Right ventricle myocardium inferior (tissue), 1 donor: ENCODE results near the gene IL17RE. TPM values are rescaled to one million over a fixed set of nuclear protein-coding genes. Genes with fewer than 3 reads are reported as not detected.
"Not testable (repeated sequence)": the region's sequence is repeated elsewhere in the genome, so short reads cannot be mapped to it uniquely, and the experiment has no call there.

Experiments used
- ATAC-seq: fragments of 200-7000 bp; cut with Tn5 transposase; one replicate; pipeline ENCODE4 v1.9.1; 2020; ENCODE audit warnings: mild to moderate bottlenecking, moderate library complexity
- DNase-seq: peaks from one replicate; pipeline ENCODE4 v3.0.0; 2021; ENCODE audit errors: missing footprints
- intact Hi-C: fragments of 100-400 bp; cut with DNase I; formaldehyde crosslinking; loops from one replicate; pipeline ENCODE4 v1.11.0; 2022
- total RNA-seq: library from RNA; stranded (reverse); fragmentation: NEBNext Ultra II Directional; extraction: Animal tissue kit (Norgen Biotek cat#: 25700); gene quantifications from one replicate; pipeline ENCODE4 v1.2.1, GENCODE V29; 2021
- donor health status: DM: no; HTN: yes; CAD: no; lungs with severe emphysema.

IL17RE gene
- total RNA-seq, 1 donor from 2014 or later, result 0.78 TPM

GRCh38 chr3:9876255-9876654, 26.4 kb upstream of the IL17RE start:
- DNase-seq, ATAC-seq, intact Hi-C loops: not testable (repeated sequence)

- intact Hi-C loops, result no loop called here
- no peak for DNase-seq
- no peak for ATAC-seq
Observed at GRCh38 chr3:9876991-9877390, 25.7 kb upstream of the IL17RE start.

GRCh38 chr3:9878700-9879099, 23.9 kb upstream of the IL17RE start:
- ATAC-seq, result no peak
- peak; percentile 13 for DNase-seq
- intact Hi-C loops, result no loop called here

DNA sequence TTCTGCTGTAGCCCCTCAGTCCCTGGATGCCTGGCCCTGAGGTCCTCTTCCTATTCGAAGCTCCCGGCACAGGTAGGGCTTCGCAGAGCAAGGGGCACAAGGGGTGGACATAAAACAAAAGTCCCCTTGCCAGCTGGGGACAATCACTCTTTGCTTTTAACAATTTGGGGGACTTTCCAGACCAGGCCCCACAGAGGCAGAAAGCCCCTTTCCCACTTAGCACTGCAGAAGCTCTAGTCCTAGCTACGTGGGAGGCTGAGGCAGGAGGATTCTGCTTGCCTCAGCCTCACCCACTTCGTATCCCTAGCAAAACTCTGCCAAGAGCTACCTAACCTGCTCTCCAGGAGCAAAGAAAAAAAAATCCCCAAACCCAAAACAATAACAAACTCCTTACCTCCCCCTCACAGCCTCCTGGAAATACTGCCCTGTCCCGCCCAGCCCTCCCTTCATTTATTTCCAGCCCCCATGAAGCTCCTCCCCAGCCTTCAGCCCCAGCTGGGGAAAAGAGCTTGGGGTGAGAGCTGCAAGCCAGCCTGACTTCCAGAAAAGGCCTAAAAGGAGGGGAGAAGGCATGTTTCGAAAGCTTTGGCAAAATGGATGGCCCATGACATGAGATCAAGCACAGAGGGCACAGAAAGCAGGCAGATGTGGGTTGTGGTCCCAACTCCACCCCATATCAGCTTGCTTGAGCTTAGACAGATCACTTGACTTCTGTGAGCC, 22.7 kb upstream of the IL17RE start, which contains the start of gene CIDEC:
TSS of gene CIDEC (minus strand) at position 424 of the 720 bp plus-strand sequence. CDS start 1,767 bp downstream, outside the sequence.
- intact Hi-C loops, result no loop called here
- peak; percentile 25 for DNase-seq
- ATAC-seq, result no peak

DNA sequence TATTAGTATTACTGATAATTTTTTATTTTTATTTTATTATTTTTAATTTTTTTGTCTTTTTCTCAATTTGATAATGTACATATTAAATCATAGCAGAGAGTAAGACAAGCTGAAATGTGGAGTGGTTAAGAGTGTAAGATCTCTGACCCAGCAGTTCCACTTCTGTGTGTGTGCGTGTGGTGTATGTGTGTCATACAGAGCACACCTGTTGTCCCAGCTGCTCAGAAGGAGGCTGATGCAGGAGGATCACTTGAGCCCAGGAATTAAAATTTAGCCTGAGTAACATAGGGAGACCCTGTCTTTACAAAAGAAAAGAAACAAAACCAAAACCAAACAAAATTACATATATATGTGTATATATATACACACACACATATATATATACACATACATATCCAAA, 21.2 kb upstream of the IL17RE start:
- ATAC-seq (no peak), DNase-seq (no peak)
- intact Hi-C loops, result no loop called here

- no peak for ATAC-seq
- intact Hi-C loops, result no loop called here
- no peak for DNase-seq
Observed at GRCh38 chr3:9883706-9884554, 18.7 kb upstream of the IL17RE start.

DNA sequence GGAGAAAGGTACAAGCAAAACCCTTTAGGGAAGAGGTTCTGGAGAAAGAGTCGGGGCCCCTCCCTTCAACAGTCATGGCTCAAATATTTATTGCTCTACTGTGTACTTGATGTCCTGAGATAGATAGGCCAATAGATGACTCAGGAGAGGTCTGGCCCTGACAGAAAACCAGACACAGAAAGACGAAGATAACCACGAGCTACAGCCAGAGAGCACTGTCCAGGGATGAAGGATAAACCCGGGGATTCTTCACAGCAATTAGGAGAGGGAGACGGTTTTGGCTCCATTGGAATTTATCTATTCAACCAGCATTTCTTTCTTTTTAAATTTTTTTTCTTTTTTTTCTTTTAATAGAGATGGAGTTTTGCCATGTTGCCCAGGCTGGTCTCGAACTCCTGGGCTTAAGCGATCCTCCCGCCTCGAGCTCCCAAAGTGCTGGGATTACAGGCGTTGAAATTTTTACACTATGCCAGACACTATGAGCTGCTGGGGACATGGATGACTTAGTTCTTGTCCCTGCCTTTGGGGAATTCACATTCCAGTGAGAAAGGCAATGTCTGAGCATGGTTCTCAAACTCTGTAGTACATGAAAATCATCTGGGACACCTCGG, 18.0 kb upstream of the IL17RE start:
- no peak for ATAC-seq
- intact Hi-C loops, result no loop called here
- DNase-seq, result peak; percentile 28

DNA sequence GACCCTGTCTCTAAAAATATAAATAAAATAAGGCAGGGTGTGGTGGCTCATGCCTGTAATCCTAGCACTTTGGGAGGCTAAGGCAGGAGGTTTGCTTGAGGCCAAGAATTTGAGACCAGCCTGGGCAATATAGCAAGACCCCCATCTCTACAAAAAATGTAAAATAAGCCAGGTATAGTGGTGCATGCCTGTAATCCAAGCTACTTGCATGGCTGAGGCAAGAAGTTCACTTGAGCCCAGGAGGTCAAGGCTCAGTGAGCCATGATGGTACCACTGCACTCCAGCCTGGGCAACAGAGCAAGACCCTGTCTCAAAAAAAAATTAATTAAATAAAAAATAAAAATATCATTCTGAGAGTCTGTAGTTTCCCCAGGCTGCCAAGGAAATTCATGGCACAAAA, 16.3 kb upstream of the IL17RE start:
- intact Hi-C loops, result no loop called here
- ATAC-seq (no peak), DNase-seq (no peak)

DNA sequence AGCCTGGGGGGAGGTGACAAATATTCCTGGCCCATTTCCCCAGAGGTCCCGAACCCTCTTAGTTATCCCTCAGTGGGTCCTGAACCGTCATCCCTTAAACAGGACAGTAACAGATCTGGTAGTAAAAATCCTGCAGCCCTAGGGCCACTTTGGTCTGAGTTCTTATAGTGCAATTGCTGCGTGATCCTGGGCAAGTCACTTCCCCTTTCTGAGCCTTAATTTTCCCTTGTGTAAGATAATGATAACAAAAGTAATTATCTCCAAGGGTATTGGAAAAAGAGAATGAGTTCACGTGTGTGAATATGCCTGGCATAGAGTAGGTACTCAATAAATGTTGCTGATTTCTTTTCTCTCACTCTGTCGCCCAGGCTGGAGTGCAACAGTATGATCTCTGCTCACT, 15.2 kb upstream of the IL17RE start:
- DNase-seq, result no peak
- intact Hi-C loops, result no loop called here
- no peak for ATAC-seq

GRCh38 chr3:9888540-9888939, 14.1 kb upstream of the IL17RE start:
- intact Hi-C loops, result no loop called here
- DNase-seq (no peak), ATAC-seq (no peak)

DNA sequence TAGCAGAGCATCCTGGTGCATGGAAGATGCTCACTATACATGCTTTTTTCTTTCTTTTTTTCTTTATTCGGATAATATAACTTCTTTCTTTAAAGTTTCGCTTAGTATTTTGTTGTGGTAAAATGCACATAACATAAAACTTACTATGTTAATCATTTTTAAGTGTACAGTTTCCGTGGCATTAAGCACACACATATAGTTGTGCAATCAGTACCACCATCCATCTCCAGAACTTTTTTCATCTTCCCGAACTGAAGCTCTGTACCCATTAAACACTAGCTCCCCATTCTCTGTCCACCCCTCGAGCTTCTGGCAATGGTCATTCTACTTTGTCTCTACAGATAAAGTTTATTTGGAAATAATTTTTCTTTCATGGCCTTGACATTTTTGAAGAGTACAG, 13.2 kb upstream of the IL17RE start:
- intact Hi-C loops, result no loop called here
- ATAC-seq (no peak), DNase-seq (no peak)

DNA sequence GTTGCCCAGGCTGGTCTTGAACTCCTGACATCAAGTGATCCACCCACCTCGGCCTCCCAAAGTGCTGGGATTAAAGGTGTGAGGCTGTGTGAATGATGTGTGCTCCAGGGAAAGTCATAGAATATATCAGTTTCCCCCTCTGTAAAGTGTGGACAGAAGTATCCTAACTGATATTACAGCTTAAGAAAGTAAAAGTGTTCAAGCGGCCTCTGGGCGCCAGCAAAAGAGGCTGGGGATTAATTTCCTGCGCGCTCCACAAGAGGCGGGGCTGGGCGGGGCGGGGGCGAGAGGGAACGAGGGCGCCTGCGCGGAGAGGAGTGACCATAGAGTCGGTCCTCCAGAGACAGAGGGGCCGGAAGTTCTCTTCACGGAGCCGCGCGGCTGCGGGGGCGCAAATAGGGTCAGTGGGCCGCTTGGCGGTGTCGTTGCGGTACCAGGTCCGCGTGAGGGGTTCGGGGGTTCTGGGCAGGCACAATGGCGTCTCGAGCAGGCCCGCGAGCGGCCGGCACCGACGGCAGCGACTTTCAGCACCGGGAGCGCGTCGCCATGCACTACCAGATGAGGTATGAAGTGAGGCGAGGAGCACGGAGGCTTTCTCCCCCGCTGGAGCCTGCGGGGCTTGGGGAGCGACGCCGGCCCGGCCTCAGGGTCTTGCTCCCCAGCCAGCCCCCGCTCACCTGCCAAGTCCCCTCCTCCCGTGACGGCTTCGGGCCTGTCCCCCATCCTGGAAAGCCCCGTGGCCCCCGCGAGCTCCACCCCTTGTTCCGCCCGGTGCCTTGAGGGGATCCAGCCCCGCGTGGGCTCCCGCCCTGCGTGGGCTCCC, 12.2 kb upstream of the IL17RE start, which contains the start of gene JAGN1:
TSS of gene JAGN1 (plus strand) at position 362 of the 823 bp plus-strand sequence. CDS start at position 475, 113 bp downstream.
- peak; percentile 98 for ATAC-seq
- DNase-seq, result peak; percentile 94
- intact Hi-C loops, result loop anchor here (2.0 kb wide), 2 partner anchors 26 to 28 kb away; partner anchors contain the start of gene IL17RC

DNA sequence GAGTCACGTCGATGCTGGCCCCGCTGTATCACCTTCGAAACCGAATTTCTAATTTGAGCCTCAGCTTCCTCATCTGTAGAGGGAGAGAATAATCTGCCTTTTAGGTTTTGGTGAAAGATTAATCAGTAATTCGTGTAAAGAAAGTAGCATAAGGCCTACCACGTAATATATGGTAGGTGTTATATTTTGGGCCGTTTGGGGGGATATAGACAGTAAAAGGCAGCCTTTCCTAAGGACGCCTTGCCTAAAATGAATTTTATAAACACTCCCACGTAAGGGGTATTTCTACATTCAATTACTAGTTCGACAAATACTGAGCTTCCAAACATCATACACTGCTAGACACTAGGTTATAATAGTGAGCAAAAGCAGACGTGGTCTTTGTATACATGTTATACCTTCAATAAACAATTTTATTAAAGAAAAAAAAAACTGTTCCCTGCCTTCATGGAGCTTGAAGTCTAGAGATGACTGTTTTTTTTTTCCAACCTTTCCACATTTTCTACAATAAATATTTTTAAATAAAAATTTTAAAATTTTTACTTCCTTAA, 11.5 kb upstream of the IL17RE start:
- DNase-seq (no peak), ATAC-seq (no peak)
- intact Hi-C loops, result loop anchor here (2.0 kb wide), 2 partner anchors 26 to 28 kb away; partner anchors contain the start of gene IL17RC

GRCh38 chr3:9893739-9894138, 8.9 kb upstream of the IL17RE start:
- intact Hi-C loops, result no loop called here
- DNase-seq, result no peak
- ATAC-seq, result no peak

DNA sequence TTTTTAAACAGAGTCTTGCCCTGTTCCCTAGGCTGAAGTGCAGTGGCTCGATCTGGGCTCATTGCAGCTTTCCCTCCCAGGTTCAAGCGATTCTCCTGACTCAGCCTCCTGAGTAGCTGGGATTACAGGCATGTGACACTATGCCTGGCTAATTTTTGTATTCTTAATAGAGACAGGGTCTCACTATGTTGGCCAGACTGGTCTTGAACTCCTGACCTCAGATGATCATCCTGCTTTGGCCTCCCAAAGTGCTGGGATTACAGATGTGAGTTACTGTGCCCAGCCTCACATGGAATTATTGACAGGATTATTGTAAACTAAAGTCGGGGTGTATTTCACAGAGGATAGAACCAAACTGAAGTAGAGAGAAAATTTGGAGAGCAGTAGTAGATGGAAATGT, 6.9 kb upstream of the IL17RE start:
- ATAC-seq, intact Hi-C loops, DNase-seq: not testable (repeated sequence)

DNA sequence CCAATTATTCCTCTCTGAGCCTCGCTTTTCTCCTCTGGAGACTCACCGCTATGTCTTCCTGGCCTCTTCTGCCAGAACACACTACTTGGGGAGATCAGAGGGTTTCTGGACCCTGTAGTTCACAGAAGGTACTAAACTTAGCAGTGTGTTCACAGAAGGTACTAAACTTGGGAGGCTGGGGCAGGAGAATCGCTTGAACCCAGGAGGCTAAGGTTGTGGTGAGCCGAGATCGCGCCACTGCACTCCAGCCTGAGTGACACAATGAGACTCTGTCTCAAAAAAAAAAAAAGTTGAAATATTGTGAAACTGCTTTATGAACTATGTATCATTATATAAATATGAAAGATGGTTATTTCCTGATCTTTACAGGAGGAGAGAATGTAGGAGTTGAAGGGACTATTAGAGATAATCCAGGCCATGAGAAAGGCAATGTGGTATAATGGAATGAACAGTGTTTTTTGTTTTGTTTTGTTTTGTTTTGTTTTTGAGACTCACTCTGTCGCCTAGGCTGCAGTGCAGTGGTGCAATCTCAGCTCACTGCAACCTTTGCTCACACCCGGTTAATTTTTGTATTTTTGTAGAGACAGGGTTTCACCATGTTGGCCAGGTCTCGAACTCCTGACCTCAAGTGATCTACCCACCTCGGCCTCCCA, 5.8 kb upstream of the IL17RE start:
- ATAC-seq, intact Hi-C loops: not testable (repeated sequence)

GRCh38 chr3:9897408-9898372, 5.0 kb upstream of the IL17RE start:
- DNase-seq, result no peak
- ATAC-seq, result no peak
- intact Hi-C loops, result no loop called here

More for the DNA sequence above, 5.8 kb upstream of the IL17RE start:
- DNase-seq, result not testable (repeated sequence)
